ENCODE data around the gene METAP1. TPM values are rescaled to one million over a fixed set of nuclear protein-coding genes. Genes with fewer than 3 reads are reported as not detected.
"Not testable (repeated sequence)": the region's sequence is repeated elsewhere in the genome, so short reads cannot be mapped to it uniquely, and the experiment has no call there.

Gene METAP1
- polyA plus RNA-seq, 4 donors, result 63.6 to 88.1 (median 75.5) TPM

- peak in 3 of 4 donors; percentile 3 to 28 (median 23) for DNase-seq (ENCODE audit: low read depth in 4 of 4, low spot score in 3 of 4)
Observed at GRCh38 chr4:98996056-98996764, 689 bp downstream of the METAP1 start.

GRCh38 chr4:98996765-98997068, 1.2 kb downstream of the METAP1 start:
- no peak for DNase-seq (ENCODE audit: low read depth in 4 of 4, low spot score in 3 of 4)

GRCh38 chr4:98997166-98997565, 1.6 kb downstream of the METAP1 start:
- no peak for DNase-seq (ENCODE audit: low read depth in 4 of 4, low spot score in 3 of 4)

- no peak for DNase-seq (ENCODE audit: low read depth in 4 of 4, low spot score in 3 of 4)
Observed at GRCh38 chr4:98998551-98998950, 3.0 kb downstream of the METAP1 start.

- DNase-seq (ENCODE audit: low read depth in 4 of 4, low spot score in 3 of 4), result no peak
Observed at GRCh38 chr4:99002279-99002678, 6.8 kb downstream of the METAP1 start.

GRCh38 chr4:99008051-99008450, 12.5 kb downstream of the METAP1 start:
- DNase-seq (ENCODE audit: low read depth in 4 of 4, low spot score in 3 of 4), result no peak

GRCh38 chr4:99011910-99012309, 16.4 kb downstream of the METAP1 start:
- DNase-seq (ENCODE audit: low read depth in 4 of 4, low spot score in 3 of 4), result no peak

- no peak for DNase-seq (ENCODE audit: low read depth in 4 of 4, low spot score in 3 of 4)
Observed at GRCh38 chr4:99013402-99013843, 17.9 kb downstream of the METAP1 start.

GRCh38 chr4:99013884-99014523, 18.5 kb downstream of the METAP1 start:
- no peak for DNase-seq (ENCODE audit: low read depth in 4 of 4, low spot score in 3 of 4)

GRCh38 chr4:99021386-99021785, 25.9 kb downstream of the METAP1 start:
- DNase-seq (ENCODE audit: low read depth in 4 of 4, low spot score in 3 of 4), result no peak

- DNase-seq (ENCODE audit: low read depth in 4 of 4, low spot score in 3 of 4), result no peak
Observed at GRCh38 chr4:99022566-99022965, 27.0 kb downstream of the METAP1 start.

- not testable (repeated sequence) for DNase-seq (ENCODE audit: low read depth in 4 of 4, low spot score in 3 of 4)
Observed at GRCh38 chr4:99023800-99024251, 28.3 kb downstream of the METAP1 start.

- no peak for DNase-seq (ENCODE audit: low read depth in 4 of 4, low spot score in 3 of 4)
Observed at GRCh38 chr4:99024481-99025275, 29.2 kb downstream of the METAP1 start.

GRCh38 chr4:99025506-99025905, 30.0 kb downstream of the METAP1 start:
- DNase-seq (ENCODE audit: low read depth in 4 of 4, low spot score in 3 of 4), result no peak

- DNase-seq (ENCODE audit: low read depth in 4 of 4, low spot score in 3 of 4), result no peak
Observed at GRCh38 chr4:99027304-99027703, 31.8 kb downstream of the METAP1 start.

- DNase-seq (ENCODE audit: low read depth in 4 of 4, low spot score in 3 of 4), result no peak
Observed at GRCh38 chr4:99028187-99028586, 32.7 kb downstream of the METAP1 start.

GRCh38 chr4:99029018-99029735, 33.7 kb downstream of the METAP1 start:
- DNase-seq (ENCODE audit: low read depth in 4 of 4, low spot score in 3 of 4), result no peak

GRCh38 chr4:99029852-99030251, 34.3 kb downstream of the METAP1 start:
- no peak for DNase-seq (ENCODE audit: low read depth in 4 of 4, low spot score in 3 of 4)

GRCh38 chr4:99033956-99034355, 38.4 kb downstream of the METAP1 start:
- no peak for DNase-seq (ENCODE audit: low read depth in 4 of 4, low spot score in 3 of 4)

GRCh38 chr4:99038213-99038612, 42.7 kb downstream of the METAP1 start:
- no peak for DNase-seq (ENCODE audit: low read depth in 4 of 4, low spot score in 3 of 4)

GRCh38 chr4:99043346-99043745, 47.8 kb downstream of the METAP1 start:
- no peak for DNase-seq (ENCODE audit: low read depth in 4 of 4, low spot score in 3 of 4)
